DND-41 (cell line): ENCODE data around the gene SMTNL2.

Source experiments
- ATAC-seq: fragments of 200-7000 bp; cut with Tn5 transposase; 3 replicates; pipeline ENCODE4 v1.9.1; 2021; ENCODE audit warnings: low read depth; ENCODE audit not compliant: insufficient read depth
- DNase-seq: peaks from one replicate; pipeline ENCODE4 v3.0.0-alpha.2; 2020
- H2AFZ ChIP-seq: 2 replicates; pipeline ENCODE4 v1.6.0; 2012; ENCODE audit warnings: low read depth, low read length
- H3K27ac ChIP-seq: 2 replicates; pipeline ENCODE4 v1.5.1; 2012; ENCODE audit warnings: low read length, inconsistent platforms
- H3K27me3 ChIP-seq: fragments of 200-600 bp; sonication (generic); 2 replicates; pipeline ENCODE4 v1.6.0; 2012; ENCODE audit warnings: low read length, mild to moderate bottlenecking, inconsistent platforms; ENCODE audit not compliant: insufficient read depth, poor library complexity
- H3K36me3 ChIP-seq: 2 replicates; pipeline ENCODE4 v1.5.1; 2012; ENCODE audit warnings: low read length, inconsistent platforms; ENCODE audit not compliant: insufficient read depth
- H3K4me1 ChIP-seq: 2 replicates; pipeline ENCODE4 v1.5.1; 2012; ENCODE audit warnings: mild to moderate bottlenecking, low read length; ENCODE audit not compliant: insufficient read depth
- H3K4me2 ChIP-seq: 2 replicates; pipeline ENCODE4 v1.6.0; 2012; ENCODE audit warnings: mild to moderate bottlenecking, moderate library complexity, low read length, inconsistent platforms; ENCODE audit not compliant: insufficient read depth
- H3K4me3 ChIP-seq, 2 experiments: fragments of 200-600 bp in 1 of 2; shearing (Covaris generic) in 1 of 2; 2 replicates each; pipeline ENCODE4 v1.5.1; 2012 to 2016; ENCODE audit warnings: inconsistent platforms in 2 of 2, low read length in 2 of 2, mild to moderate bottlenecking in 2 of 2, low read depth in 1 of 2, moderate library complexity in 1 of 2
- H3K79me2 ChIP-seq: 2 replicates; pipeline ENCODE4 v1.6.0; 2012; ENCODE audit warnings: low read length, inconsistent platforms; ENCODE audit not compliant: insufficient read depth
- H3K9ac ChIP-seq: 2 replicates; pipeline ENCODE4 v1.6.0; 2012; ENCODE audit warnings: low read depth, mild to moderate bottlenecking, inconsistent platforms, low read length, moderate library complexity
- H3K9me3 ChIP-seq: 2 replicates; pipeline ENCODE4 v1.5.1; 2012; ENCODE audit warnings: low read length, moderate library complexity, mild to moderate bottlenecking, inconsistent platforms; ENCODE audit not compliant: insufficient read depth, severe bottlenecking
- H4K20me1 ChIP-seq: 2 replicates; pipeline ENCODE4 v1.6.0; 2012; ENCODE audit warnings: low read length; ENCODE audit not compliant: insufficient read depth
- CTCF ChIP-seq: IDR thresholded peaks from 2 replicates; pipeline ENCODE4 v1.5.1; 2012; ENCODE audit warnings: borderline replicate concordance, low read length, moderate library complexity, mild to moderate bottlenecking; ENCODE audit not compliant: poor library complexity, severe bottlenecking; ENCODE audit errors: extremely low read depth
- EZH2 ChIP-seq: IDR thresholded peaks from 3 replicates; pipeline ENCODE4 v1.6.1; 2012; ENCODE audit warnings: borderline replicate concordance, low read depth, mild to moderate bottlenecking, moderate library complexity, low read length, inconsistent platforms; ENCODE audit not compliant: severe bottlenecking

The SMTNL2 gene

GRCh38 chr17:4548061-4548461 lies 36.3 kb upstream of the SMTNL2 start:
- peaks cover 93% of the 10 kb centered on the region for H3K36me3 ChIP-seq
- H3K9ac ChIP-seq = no peak overlapping the region
- peaks cover 4% of the 10 kb centered on the region; the same call in 1 of the 2 replicates for H3K4me1 ChIP-seq
- peaks cover 49% of the 10 kb centered on the region for H4K20me1 ChIP-seq
- no peak for ATAC-seq
- no peak overlapping the region for H3K4me2 ChIP-seq
- no peaks in the 10 kb centered on the region for H3K9me3 ChIP-seq
- H3K79me2 ChIP-seq = peaks cover 23% of the 10 kb centered on the region; the same call in 1 of the 2 replicates
- DNase-seq = no peak
- no peak overlapping the region for H2AFZ ChIP-seq
- no peak overlapping the region for H3K27ac ChIP-seq
- no peak for TF ChIP-seq EZH2
- TF ChIP-seq CTCF = no peak
- H3K27me3 ChIP-seq = no peaks in the 10 kb centered on the region
- H3K4me3 ChIP-seq = no peak overlapping the region

- no peak overlapping the region for H3K4me2 ChIP-seq
- peaks cover 46% of the 10 kb centered on the region; the same call in 1 of the 2 replicates for H4K20me1 ChIP-seq
- DNase-seq (no peak), ATAC-seq (no peak)
- H3K9me3 ChIP-seq = no peaks in the 10 kb centered on the region
- peaks cover 32% of the 10 kb centered on the region for H3K79me2 ChIP-seq
- no peak overlapping the region for H2AFZ ChIP-seq
- H3K9ac ChIP-seq = no peak overlapping the region
- H3K36me3 ChIP-seq = peaks cover 93% of the 10 kb centered on the region
- no peak overlapping the region for H3K27ac ChIP-seq
- no peaks in the 10 kb centered on the region for H3K27me3 ChIP-seq
- H3K4me3 ChIP-seq = no peak overlapping the region
- no peak for TF ChIP-seq CTCF
- no peak for TF ChIP-seq EZH2
- H3K4me1 ChIP-seq = peaks cover 12% of the 10 kb centered on the region
Measured at GRCh38 chr17:4548721-4549531, 35.4 kb upstream of the SMTNL2 start.

- no peaks in the 10 kb centered on the region for H3K27me3 ChIP-seq
- H3K9me3 ChIP-seq = no peaks in the 10 kb centered on the region
- H3K4me3 ChIP-seq = no peak overlapping the region
- H3K9ac ChIP-seq = no peak overlapping the region
- H3K4me2 ChIP-seq = no peak overlapping the region
- ATAC-seq (no peak), DNase-seq (no peak)
- H3K4me1 ChIP-seq = peaks cover 21% of the 10 kb centered on the region
- H4K20me1 ChIP-seq = peaks cover 47% of the 10 kb centered on the region; the same call in 1 of the 2 replicates
- peaks cover 42% of the 10 kb centered on the region for H3K79me2 ChIP-seq
- H2AFZ ChIP-seq = no peak overlapping the region
- no peak overlapping the region; the same call in 1 of the 2 replicates for H3K27ac ChIP-seq
- TF ChIP-seq EZH2 (no peak), CTCF (no peak)
- H3K36me3 ChIP-seq = peaks cover 93% of the 10 kb centered on the region
Measured at GRCh38 chr17:4549781-4550533, 34.4 kb upstream of the SMTNL2 start.
